NCI-H2196 (cell line): Measurements from ENCODE around the gene CDH4.

Source experiments
- DNase-seq: peaks from one replicate; lab custom pipeline; 2025; ENCODE audit not compliant: unreplicated experiment; lab: John Stamatoyannopoulos, UW

The CDH4 gene

GRCh38 chr20:61354001-61354390 lies 101.9 kb downstream of the CDH4 start:
- DNase-seq: no peak

GRCh38 chr20:61354501-61354900 lies 102.4 kb downstream of the CDH4 start:
- no peak for DNase-seq

- DNase-seq: no peak
These were observed 102.9 kb downstream of the CDH4 start for GRCh38 chr20:61354901-61355495.

GRCh38 chr20:61355585-61355984 lies 103.5 kb downstream of the CDH4 start:
- DNase-seq: no peak

GRCh38 chr20:61356196-61356595 lies 104.1 kb downstream of the CDH4 start:
- DNase-seq: no peak

- no peak for DNase-seq
These were observed 105.1 kb downstream of the CDH4 start for GRCh38 chr20:61357119-61357518.

- no peak for DNase-seq
These were observed 107.2 kb downstream of the CDH4 start for GRCh38 chr20:61359254-61359653.

- DNase-seq: no peak
These were observed 108.2 kb downstream of the CDH4 start for GRCh38 chr20:61360296-61360695.

DNA sequence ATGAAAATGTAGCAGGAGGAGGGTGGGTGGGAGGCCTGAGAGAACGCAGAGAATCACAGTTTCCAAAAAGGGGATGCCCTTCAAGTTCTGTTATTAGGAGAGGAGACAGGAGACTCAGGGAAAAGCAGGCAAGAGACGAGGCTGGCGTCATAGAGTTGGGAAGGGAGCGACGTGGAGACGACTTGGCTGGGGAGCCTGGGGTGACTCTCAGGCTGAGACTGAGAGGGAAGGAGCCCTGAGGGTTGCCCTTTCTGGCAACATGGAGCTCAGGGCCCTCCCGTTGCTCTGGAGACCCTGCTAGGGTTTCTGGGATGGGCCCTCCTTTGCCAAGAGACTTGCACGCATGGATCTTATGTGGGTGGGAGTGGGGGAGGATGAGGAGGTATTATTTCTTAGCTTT lies 108.9 kb downstream of the CDH4 start:
- DNase-seq: no peak

DNA sequence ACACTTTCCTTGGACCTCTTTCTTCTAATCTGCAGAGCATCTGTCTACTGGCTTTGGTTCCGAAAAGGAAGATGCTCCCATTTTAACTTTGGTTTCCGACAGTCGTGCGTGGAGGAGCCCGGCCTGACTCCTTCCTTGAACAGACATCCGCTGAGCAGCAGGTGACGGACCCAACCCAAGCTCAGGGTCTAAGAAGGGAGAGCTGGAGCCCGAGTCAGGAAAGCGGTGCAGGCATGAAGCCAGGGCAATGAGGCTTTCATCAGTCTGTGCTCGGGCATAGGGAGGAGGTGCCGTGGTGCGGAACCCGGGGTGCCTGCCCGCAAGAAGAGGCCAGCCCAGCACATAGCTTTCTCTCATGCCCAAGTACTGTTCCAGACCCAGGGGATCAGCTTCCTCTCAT lies 109.4 kb downstream of the CDH4 start:
- no peak for DNase-seq

DNA sequence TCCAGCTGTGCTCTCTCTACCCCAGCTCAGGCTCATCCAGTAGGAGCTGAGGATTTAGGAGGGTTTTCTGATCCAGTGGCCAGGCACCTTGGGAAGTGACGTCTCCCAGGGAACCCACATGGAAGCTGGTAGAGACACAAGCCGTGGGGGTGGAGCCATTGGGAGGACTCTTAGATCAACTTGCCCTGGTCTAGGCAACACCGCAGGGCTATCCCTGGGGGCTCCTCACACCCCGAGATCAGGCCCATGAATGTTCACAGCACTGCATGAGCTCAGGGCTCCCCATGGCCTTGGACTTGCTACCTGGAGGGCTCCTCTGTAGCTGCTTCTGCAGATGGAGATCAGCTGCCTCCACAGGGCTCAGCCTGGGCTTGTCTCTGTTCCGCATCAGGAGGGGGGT lies 112.1 kb downstream of the CDH4 start:
- DNase-seq: no peak

DNA sequence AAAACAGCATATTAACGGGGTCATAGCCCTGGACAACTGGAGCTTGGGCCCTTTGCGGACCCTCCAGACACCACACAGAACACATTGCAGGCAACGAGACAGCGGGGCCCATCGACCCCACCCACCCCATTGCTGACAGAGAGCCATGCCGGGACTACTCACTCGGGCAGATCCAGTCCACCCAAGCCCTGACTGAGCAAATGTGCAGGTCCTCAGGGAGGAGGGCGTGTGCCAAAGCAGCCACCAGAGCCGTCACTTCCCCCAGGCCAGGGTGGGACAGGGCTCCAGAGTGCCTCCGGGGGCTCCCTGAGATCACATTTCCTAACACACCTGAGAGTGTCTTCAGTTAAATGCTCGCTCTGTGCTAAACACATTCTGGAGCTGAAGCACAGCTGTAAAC lies 114.9 kb downstream of the CDH4 start:
- DNase-seq: no peak

GRCh38 chr20:61369731-61370520 lies 117.9 kb downstream of the CDH4 start:
- no peak for DNase-seq

DNA sequence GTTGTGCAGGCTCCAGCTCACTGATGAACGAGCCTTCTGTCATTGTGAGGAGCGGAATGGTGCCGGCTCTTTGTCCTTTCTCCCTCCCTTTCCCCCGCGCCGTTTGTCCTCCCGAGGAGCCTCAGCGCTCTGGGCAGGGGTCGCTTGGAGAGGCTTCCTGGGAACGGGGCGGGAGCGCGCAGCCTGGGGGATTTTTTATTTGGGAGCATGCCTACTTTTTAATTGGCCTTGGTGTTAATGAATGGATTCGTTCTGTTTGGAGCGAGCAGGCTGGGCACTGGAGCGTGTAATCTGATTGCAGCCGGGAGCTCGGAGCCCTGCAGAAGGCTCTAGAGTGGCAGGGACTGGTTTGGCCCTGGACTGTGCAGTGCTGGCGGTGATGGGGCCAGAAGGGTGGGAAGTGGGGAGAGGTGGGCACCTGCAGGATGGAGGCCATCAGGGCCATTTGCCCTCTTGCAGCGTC lies 118.8 kb downstream of the CDH4 start:
- DNase-seq: no peak

GRCh38 chr20:61371501-61372136 lies 119.6 kb downstream of the CDH4 start:
- no peak for DNase-seq

DNA sequence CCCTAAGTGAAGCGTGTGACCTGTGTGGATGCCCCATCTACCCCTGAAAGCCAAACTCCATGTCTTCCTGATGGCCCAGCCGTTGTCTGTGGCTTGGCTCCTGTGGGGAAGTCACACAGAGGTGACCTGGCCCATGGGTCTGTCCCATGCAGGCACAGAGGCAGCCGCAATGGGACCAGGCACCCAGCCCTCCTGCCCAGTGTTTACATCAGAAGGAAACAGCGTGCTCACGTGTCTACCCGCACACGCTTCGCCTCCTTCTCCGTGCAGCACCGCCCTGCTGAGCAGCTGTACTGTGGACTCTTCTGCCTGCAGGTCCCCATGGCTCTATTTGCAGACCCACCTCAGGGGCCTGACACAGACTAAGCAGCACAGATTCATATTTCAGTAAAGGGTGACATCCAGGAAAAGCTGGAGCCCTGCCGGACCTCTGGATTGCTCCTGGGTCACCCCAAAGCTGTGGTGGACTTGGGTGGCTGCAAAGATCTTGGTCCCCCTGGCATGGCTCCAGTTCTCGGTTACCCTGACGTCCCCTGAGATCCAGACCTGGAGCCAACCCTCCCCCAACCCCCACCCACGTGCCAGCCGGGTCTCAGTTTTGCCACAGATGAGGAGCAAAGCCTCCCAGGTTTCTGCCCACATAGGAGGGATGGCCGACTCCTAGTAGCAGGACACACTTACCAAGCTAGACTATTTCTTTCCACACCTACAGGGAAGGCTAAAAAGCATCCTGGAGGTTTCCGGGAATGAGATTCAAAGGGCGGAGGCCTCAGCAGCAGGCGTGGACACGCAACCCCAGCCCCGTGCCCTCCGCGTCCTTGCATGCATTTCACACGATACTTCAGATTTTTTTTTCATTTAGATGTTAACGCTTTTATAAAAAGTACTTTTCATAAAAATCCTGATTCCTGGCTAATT lies 120.3 kb downstream of the CDH4 start:
- no peak for DNase-seq

DNA sequence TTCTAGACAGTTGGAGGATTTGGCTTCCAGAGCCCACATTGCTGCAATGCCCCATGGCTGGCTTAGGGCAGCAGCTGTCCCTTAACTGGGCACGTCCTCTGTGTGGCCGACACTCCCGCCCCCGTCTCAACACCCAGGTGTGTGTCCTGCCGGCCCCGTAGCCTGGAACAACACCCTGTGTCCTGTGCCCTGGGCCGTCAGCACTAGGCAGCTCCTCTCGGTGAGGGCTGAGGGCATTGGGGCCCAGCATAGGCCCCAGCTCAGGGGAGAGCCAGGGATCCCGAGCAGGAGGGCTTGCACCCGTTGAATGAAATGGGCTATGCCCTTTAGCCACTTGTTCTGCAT lies 121.0 kb downstream of the CDH4 start:
- DNase-seq: no peak

GRCh38 chr20:61373956-61374545 lies 122.0 kb downstream of the CDH4 start:
- DNase-seq: no peak

DNA sequence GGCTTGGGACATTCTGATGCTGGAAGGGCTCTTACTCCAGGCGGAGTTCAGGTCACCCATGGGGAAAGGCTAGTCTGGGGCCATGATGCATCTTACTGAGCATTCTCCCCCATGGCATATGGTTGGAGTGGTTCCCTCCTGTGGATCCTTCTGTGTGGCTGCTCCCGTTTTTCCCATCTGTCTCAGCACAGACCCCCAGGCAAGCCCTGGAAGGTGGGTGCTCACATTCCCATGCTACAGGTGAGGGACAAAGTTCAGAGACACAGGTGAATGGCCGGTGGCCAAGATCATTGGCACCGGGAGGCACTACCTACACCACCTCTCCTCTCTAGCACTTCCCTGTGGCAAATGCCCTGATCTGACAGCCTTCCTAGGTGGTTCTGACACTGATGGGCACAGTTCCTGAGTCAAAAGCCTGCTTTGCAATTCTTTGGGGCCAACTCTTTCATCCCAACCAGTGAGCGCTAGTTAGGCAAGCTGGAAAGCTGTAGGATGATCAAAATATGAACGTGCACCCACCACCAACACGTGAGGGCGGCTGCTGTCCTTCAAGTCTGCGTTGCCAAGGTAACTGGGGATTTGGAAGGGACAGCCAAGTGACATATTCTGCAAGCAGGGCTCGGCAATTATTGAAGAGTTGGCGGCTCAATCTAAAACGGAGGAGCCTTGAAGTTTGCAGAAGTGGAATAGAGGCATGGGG lies 124.6 kb downstream of the CDH4 start:
- no peak for DNase-seq

DNA sequence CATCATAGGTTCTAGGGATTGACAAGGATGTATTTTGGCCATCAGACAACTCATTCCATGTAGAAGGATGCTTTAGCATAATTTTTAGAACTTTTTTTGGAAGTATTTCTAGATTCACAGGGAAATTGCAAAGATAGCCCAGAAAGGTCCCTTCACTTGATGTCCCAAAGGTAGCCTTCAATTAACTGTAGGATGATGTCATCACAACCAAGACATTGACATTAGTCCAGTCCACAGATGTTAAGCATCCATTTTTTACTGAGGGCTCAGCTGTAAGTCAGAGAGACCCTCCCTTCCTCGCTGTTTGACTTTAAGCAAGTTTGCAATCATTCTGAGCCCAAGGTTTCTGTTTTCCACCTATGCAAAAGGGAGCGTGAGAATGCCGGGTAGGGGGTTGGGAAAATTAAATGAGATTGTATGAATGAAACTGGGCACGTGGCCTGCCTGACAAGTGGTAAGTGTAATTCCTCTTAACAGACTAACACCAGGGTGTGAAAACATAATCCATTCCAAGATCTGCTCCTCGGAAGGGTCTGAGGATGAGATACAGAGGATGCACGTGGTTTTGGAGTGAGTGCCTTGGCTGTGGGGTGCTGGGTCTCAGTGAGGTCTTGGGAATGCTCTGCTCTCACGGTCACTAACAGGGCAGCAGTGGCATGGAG lies 126.8 kb downstream of the CDH4 start:
- DNase-seq: no peak
